Hepatocyte (in vitro differentiated cells): ENCODE results near the gene NUDT4. TPM values are rescaled to one million over a fixed set of nuclear protein-coding genes. Genes with fewer than 3 reads are reported as not detected.

ENCODE experiments used
- DNase-seq: peaks from one replicate; pipeline ENCODE4 v3.0.0-alpha.2; 2016; ENCODE audit warnings: low spot score
- H2AFZ ChIP-seq: fragments of 200-600 bp; sonication (generic); 2 replicates; pipeline ENCODE4 v1.6.0; 2016; ENCODE audit warnings: antibody characterized with exemption, mild to moderate bottlenecking
- H3K27ac ChIP-seq: fragments of 200-600 bp; sonication (generic); 2 replicates; pipeline ENCODE4 v1.5.1; 2016; ENCODE audit warnings: mild to moderate bottlenecking
- H3K27me3 ChIP-seq: fragments of 200-600 bp; sonication (generic); 2 replicates; pipeline ENCODE4 v1.6.1; 2016
- H3K36me3 ChIP-seq: fragments of 200-600 bp; sonication (generic); replicated peaks from 2 replicates; pipeline ENCODE4 v1.5.1; 2016; ENCODE audit warnings: low read depth; ENCODE audit not compliant: insufficient read depth
- H3K4me1 ChIP-seq: fragments of 200-600 bp; sonication (generic); 2 replicates; pipeline ENCODE4 v1.5.1; 2016; ENCODE audit warnings: mild to moderate bottlenecking, moderate library complexity; ENCODE audit not compliant: insufficient read depth
- H3K4me2 ChIP-seq: fragments of 200-600 bp; sonication (generic); 2 replicates; pipeline ENCODE4 v1.6.0; 2016
- H3K4me3 ChIP-seq: fragments of 200-600 bp; sonication (generic); 2 replicates; pipeline ENCODE4 v1.5.1; 2016; ENCODE audit warnings: mild to moderate bottlenecking
- H3K79me2 ChIP-seq: fragments of 200-600 bp; sonication (generic); 2 replicates; pipeline ENCODE4 v1.6.0; 2017; ENCODE audit warnings: mild to moderate bottlenecking
- H3K9me2 ChIP-seq: fragments of 200-600 bp; sonication (generic); replicated peaks from 2 replicates; pipeline ENCODE4 v1.6.0; 2017; ENCODE audit warnings: mild to moderate bottlenecking; ENCODE audit not compliant: insufficient read depth
- H3K9me3 ChIP-seq: fragments of 200-600 bp; sonication (generic); 2 replicates; pipeline ENCODE4 v1.5.1; 2016; ENCODE audit warnings: low read depth, mild to moderate bottlenecking
- H4K20me1 ChIP-seq: fragments of 200-600 bp; sonication (generic); 2 replicates; pipeline ENCODE4 v1.6.0; 2016; ENCODE audit warnings: mild to moderate bottlenecking; ENCODE audit not compliant: insufficient read depth, poor library complexity, severe bottlenecking
- CTCF ChIP-seq: fragments of 200-600 bp; sonication (generic); IDR thresholded peaks from 2 replicates; pipeline ENCODE4 v1.5.1; 2016; ENCODE audit warnings: antibody characterized with exemption, mild to moderate bottlenecking; ENCODE audit not compliant: poor library complexity
- EZH2 ChIP-seq: fragments of 200-600 bp; sonication (generic); IDR thresholded peaks from 2 replicates; pipeline ENCODE4 v1.6.1; 2016; ENCODE audit warnings: antibody characterized with exemption, mild to moderate bottlenecking, borderline replicate concordance
- EZH2phosphoT487 ChIP-seq: fragments of 200-600 bp; sonication (generic); IDR thresholded peaks from one replicate; pipeline ENCODE4 v1.6.1; 2018; ENCODE audit warnings: antibody characterized with exemption, mild to moderate bottlenecking, low read depth, moderate library complexity; ENCODE audit not compliant: unreplicated experiment, severe bottlenecking
- WGBS: methylation state at CpG from one replicate; pipeline ENCODE4 v1.1.6; 2016; ENCODE audit warnings: low lambda C conversion rate; ENCODE audit errors: missing lambda C conversion rate; 5-methylcytosine and 5-hydroxymethylcytosine counted together
- polyA plus RNA-seq: library from polyadenylated mRNA; unstranded; fragments of >200 nt; fragmentation: Nextera tagmentation; extraction: Ambion mirVana; gene quantifications from 2 replicates; pipeline ENCODE4 v1.2.1, GENCODE V29; 2016
- total RNA-seq: library from RNA; depleted of rRNA; stranded (reverse); fragments of >200 nt; gene quantifications from 2 replicates; pipeline ENCODE4 v1.2.3, GENCODE V29; 2014

NUDT4 gene
- total and polyA plus RNA-seq, 2 experiments from 2014 or later, result 151 to 243 TPM

- WGBS, result 96% methylated on average over 9 of the region's 9 CpGs
- no peak overlapping the region for H3K4me3 ChIP-seq
- H2AFZ ChIP-seq, result no peak overlapping the region
Measured at GRCh38 chr12:93335603-93336162, 42.0 kb upstream of the NUDT4 start.

GRCh38 chr12:93336291-93336741, 41.4 kb upstream of the NUDT4 start:
- no peak for DNase-seq
- Histone ChIP-seq H4K20me1 (no peaks in the 10 kb centered on the region), H3K9me3 (no peaks in the 10 kb centered on the region), H3K9me2 (no peaks in the 10 kb centered on the region), H3K4me2 (no peak overlapping the region), H3K27ac (no peak overlapping the region), H3K27me3 (no peaks in the 10 kb centered on the region), H3K36me3 (no peaks in the 10 kb centered on the region), H2AFZ (no peak overlapping the region), H3K4me3 (no peak overlapping the region), H3K79me2 (no peaks in the 10 kb centered on the region), H3K4me1 (no peaks in the 10 kb centered on the region)
- 42% methylated on average over 4 of the region's 4 CpGs for WGBS
- TF ChIP-seq CTCF (no peak), EZH2 (no peak), EZH2phosphoT487 (no peak)

More at GRCh38 chr12:93335603-93336162, 42.0 kb upstream of the NUDT4 start:
- Histone ChIP-seq H4K20me1 (no peaks in the 10 kb centered on the region), H3K27me3 (no peaks in the 10 kb centered on the region), H3K9me2 (no peaks in the 10 kb centered on the region), H3K4me2 (no peak overlapping the region), H3K4me1 (no peaks in the 10 kb centered on the region), H3K79me2 (no peaks in the 10 kb centered on the region), H3K36me3 (no peaks in the 10 kb centered on the region), H3K27ac (no peak overlapping the region), H3K9me3 (no peaks in the 10 kb centered on the region)
- TF ChIP-seq CTCF, result no peak
- no peak for TF ChIP-seq EZH2phosphoT487
- TF ChIP-seq EZH2, result no peak
- DNase-seq, result no peak

GRCh38 chr12:93338598-93338997, 39.1 kb upstream of the NUDT4 start:
- Histone ChIP-seq H3K36me3 (no peaks in the 10 kb centered on the region), H3K4me1 (no peaks in the 10 kb centered on the region), H3K9me3 (no peaks in the 10 kb centered on the region), H3K4me3 (no peak overlapping the region), H3K79me2 (no peaks in the 10 kb centered on the region), H3K9me2 (no peaks in the 10 kb centered on the region), H3K27ac (no peak overlapping the region), H2AFZ (no peak overlapping the region), H4K20me1 (no peaks in the 10 kb centered on the region), H3K4me2 (no peak overlapping the region), H3K27me3 (no peaks in the 10 kb centered on the region)
- TF ChIP-seq CTCF (no peak), EZH2phosphoT487 (no peak), EZH2 (no peak)
- no peak for DNase-seq
- WGBS, result 94% methylated on average over 7 of the region's 7 CpGs

- 68% methylated on average over 4 of the region's 4 CpGs for WGBS
Measured at GRCh38 chr12:93339695-93340094, 38.0 kb upstream of the NUDT4 start.

More at GRCh38 chr12:93339695-93340094, 38.0 kb upstream of the NUDT4 start:
- Histone ChIP-seq H3K9me3 (no peaks in the 10 kb centered on the region), H3K4me2 (no peak overlapping the region), H3K9me2 (no peaks in the 10 kb centered on the region), H3K4me1 (no peaks in the 10 kb centered on the region), H3K79me2 (no peaks in the 10 kb centered on the region), H3K36me3 (no peaks in the 10 kb centered on the region), H4K20me1 (no peaks in the 10 kb centered on the region), H2AFZ (no peak overlapping the region), H3K4me3 (no peak overlapping the region), H3K27ac (no peak overlapping the region), H3K27me3 (no peaks in the 10 kb centered on the region)
- TF ChIP-seq EZH2phosphoT487 (no peak), CTCF (no peak), EZH2 (no peak)
- no peak for DNase-seq
